Left ventricle myocardium inferior (tissue), 1 donor: Measurements from ENCODE around the gene CCR2. TPM values are rescaled to one million over a fixed set of nuclear protein-coding genes. Genes with fewer than 3 reads are reported as not detected.

ENCODE experiments used
- DNase-seq: peaks from one replicate; pipeline ENCODE4 v3.0.0-alpha.2; 2020
- H3K27ac ChIP-seq: fragments of 200-600 bp; replicated peaks from 2 replicates; pipeline ENCODE4 v1.8.0; 2021
- H3K27me3 ChIP-seq: fragments of 200-600 bp; 2 replicates; pipeline ENCODE4 v1.8.0; 2021; ENCODE audit warnings: low read depth
- H3K36me3 ChIP-seq: fragments of 200-600 bp; 2 replicates; pipeline ENCODE4 v1.8.0; 2021
- H3K4me1 ChIP-seq: fragments of 200-600 bp; 2 replicates; pipeline ENCODE4 v1.8.0; 2021
- H3K4me3 ChIP-seq: fragments of 200-600 bp; 2 replicates; pipeline ENCODE4 v1.8.0; 2021; ENCODE audit warnings: mild to moderate bottlenecking, moderate library complexity
- H3K9me3 ChIP-seq: fragments of 200-600 bp; replicated peaks from 2 replicates; pipeline ENCODE4 v1.8.0; 2021
- intact Hi-C: fragments of 100-400 bp; cut with micrococcal nuclease; formaldehyde crosslinking; loops from one replicate; pipeline ENCODE4 v1.11.0; 2022
- total RNA-seq: library from RNA; stranded (reverse); fragmentation: NEBNext Ultra II Directional; extraction: Animal tissue kit (Norgen Biotek cat#: 25700); gene quantifications from one replicate; pipeline ENCODE4 v1.2.1, GENCODE V29; 2021
- TF ChIP-seq, protein P1 (sequence below): fragments of 200-600 bp; IDR thresholded peaks from 2 replicates; pipeline ENCODE4 v1.8.0; 2021; ENCODE audit warnings: antibody characterized with exemption, mild to moderate bottlenecking, borderline replicate concordance
- donor health status: DM: no; HTN: yes; CAD: no; lungs with severe emphysema.

CCR2 gene
- total RNA-seq, 1 donor from 2014 or later = 0.63 TPM

DNA sequence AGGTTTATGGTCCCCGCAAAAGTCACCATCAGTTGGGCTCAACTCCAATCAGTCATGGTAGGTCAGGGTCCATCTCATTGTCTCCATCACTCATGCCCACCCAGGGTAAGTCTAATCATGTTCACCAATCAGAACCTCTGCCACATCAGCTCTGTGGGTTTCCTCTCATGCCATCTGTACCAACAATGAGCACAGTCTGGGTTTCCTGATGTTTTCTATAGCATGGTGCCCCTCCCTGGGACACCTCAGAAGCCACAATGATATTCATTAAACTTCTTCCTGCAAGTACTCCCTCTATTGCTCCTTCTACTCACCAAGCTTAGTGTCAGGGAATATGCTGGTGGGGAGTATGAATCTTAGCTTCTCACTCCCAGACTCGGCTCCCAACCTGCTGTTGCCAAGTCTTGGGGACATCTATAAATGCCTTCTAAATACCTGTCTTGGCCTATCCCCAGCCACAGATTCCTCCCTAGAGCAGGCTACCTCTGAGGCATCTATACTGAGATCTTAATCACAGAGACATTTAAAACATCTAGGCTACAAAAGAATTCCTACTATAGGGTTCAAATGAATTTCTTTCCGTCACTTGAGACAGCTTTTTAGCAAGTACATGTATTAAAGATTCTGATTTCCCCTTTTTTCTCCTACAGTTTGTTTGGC lies 5.0 kb upstream of the CCR2 start:
- Histone ChIP-seq H3K4me1 (no peaks in the 10 kb centered on the region), H3K27ac (no peak overlapping the region), H3K9me3 (no peaks in the 10 kb centered on the region), H3K36me3 (no peaks in the 10 kb centered on the region), H3K4me3 (no peak overlapping the region), H3K27me3 (peaks cover 43% of the 10 kb centered on the region)
- intact Hi-C loops = no loop called here
- DNase-seq = no peak
- TF ChIP-seq, protein P1, sequence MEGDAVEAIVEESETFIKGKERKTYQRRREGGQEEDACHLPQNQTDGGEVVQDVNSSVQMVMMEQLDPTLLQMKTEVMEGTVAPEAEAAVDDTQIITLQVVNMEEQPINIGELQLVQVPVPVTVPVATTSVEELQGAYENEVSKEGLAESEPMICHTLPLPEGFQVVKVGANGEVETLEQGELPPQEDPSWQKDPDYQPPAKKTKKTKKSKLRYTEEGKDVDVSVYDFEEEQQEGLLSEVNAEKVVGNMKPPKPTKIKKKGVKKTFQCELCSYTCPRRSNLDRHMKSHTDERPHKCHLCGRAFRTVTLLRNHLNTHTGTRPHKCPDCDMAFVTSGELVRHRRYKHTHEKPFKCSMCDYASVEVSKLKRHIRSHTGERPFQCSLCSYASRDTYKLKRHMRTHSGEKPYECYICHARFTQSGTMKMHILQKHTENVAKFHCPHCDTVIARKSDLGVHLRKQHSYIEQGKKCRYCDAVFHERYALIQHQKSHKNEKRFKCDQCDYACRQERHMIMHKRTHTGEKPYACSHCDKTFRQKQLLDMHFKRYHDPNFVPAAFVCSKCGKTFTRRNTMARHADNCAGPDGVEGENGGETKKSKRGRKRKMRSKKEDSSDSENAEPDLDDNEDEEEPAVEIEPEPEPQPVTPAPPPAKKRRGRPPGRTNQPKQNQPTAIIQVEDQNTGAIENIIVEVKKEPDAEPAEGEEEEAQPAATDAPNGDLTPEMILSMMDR = no peak

DNA sequence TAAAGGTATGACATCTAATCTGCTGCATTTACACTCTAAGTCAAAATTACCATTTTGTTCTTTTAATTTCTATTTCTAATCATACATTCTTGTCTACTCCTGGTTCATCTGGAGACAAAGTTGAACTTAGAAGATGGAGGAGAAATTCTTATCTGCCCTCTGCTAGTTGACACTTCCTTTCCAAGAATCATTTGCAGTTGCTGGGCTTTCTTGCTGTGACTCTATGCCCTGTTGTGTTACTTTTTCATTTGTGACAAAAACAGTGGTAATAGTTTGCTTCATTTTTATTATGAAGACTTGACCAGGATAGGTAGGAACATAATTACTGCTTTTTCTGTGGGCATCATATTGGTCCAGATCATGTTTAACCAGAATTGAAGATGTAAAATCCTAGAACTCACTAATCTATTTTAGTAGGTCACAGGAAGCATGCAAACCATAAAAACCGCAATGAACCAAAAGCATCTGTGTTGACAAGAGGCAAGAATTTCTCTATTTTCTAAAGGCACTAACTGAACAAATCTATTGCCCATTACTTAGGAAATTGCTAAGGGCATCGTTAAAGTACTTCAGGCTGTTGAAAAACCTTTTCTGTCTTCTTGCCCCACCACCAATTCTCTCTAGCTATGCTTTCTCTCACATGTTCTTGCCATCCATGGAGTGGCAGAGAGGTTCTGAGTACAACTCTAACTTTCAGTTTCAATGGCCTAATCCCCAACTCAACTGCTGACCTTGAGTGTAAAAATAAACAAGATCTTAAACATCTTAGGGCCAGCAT lies 4.2 kb upstream of the CCR2 start:
- TF ChIP-seq, protein P1 = no peak
- no peaks in the 10 kb centered on the region for H3K4me1 ChIP-seq
- H3K27me3 ChIP-seq = peaks cover 50% of the 10 kb centered on the region
- H3K9me3 ChIP-seq = no peaks in the 10 kb centered on the region
- H3K27ac ChIP-seq = no peak overlapping the region
- H3K36me3 ChIP-seq = no peaks in the 10 kb centered on the region
- H3K4me3 ChIP-seq = no peak overlapping the region
- intact Hi-C loops = no loop called here
- no peak for DNase-seq

GRCh38 chr3:46350262-46350565 lies 3.7 kb upstream of the CCR2 start:
- no peak for DNase-seq
- intact Hi-C loops = no loop called here
- peaks cover 55% of the 10 kb centered on the region for H3K27me3 ChIP-seq
- H3K36me3 ChIP-seq = no peaks in the 10 kb centered on the region
- no peak overlapping the region for H3K27ac ChIP-seq
- H3K4me1 ChIP-seq = no peaks in the 10 kb centered on the region
- TF ChIP-seq, protein P1 = no peak
- H3K9me3 ChIP-seq = no peaks in the 10 kb centered on the region
- H3K4me3 ChIP-seq = no peak overlapping the region

DNA sequence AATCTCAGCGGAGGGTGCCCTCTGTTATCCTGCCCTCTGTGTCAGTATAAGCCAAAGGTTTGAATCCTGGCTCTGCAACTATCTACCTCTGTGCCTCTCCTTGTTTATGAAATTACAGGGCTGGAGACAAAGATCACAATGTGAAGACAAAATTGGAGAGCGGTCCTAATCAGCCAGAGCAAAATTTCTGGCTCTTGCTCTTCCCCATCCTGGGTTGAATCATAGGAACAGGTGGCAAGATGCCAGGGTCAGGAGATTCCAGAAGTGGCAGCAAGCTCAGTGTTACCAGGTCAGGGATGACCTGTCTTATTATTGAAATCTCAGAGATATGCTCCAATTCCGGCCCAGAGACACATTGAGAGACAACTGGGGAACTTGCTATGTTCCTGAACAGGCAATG lies 2.3 kb upstream of the CCR2 start:
- Histone ChIP-seq H3K27me3 (peaks cover 70% of the 10 kb centered on the region), H3K36me3 (no peaks in the 10 kb centered on the region), H3K27ac (no peak overlapping the region), H3K4me1 (no peaks in the 10 kb centered on the region), H3K4me3 (no peak overlapping the region), H3K9me3 (no peaks in the 10 kb centered on the region)
- TF ChIP-seq, protein P1 = no peak
- intact Hi-C loops = no loop called here
- DNase-seq = no peak

GRCh38 chr3:46353090-46353489 lies 821 bp upstream of the CCR2 start:
- Histone ChIP-seq H3K36me3 (no peaks in the 10 kb centered on the region), H3K4me1 (no peaks in the 10 kb centered on the region), H3K4me3 (no peak overlapping the region), H3K27ac (no peak overlapping the region), H3K27me3 (peaks cover 83% of the 10 kb centered on the region), H3K9me3 (no peaks in the 10 kb centered on the region)
- DNase-seq = no peak
- TF ChIP-seq, protein P1 = no peak
- intact Hi-C loops = no loop called here
